K562 (cell line): ENCODE data around the gene CHSY1. TPM values are rescaled to one million over a fixed set of nuclear protein-coding genes. Genes with fewer than 3 reads are reported as not detected.
A peak's percentile ranks its signal among the peaks of the same experiment; 100 is the strongest.

Source experiments
- CAMTA2 ChIP-seq: fragments of 250-450 bp; sonication (Bioruptor Pico); conservative IDR thresholded peaks from 2 replicates; pipeline ENCODE4 v1.5.1; 2022
- GABPB1 ChIP-seq: sonication (generic); formaldehyde crosslinking; IDR thresholded peaks from 2 replicates; pipeline ENCODE4 v1.8.0; 2022; ENCODE audit warnings: mild to moderate bottlenecking, missing genetic modification reagents
- GTF2A2 ChIP-seq: IDR thresholded peaks from 2 replicates; pipeline ENCODE4 v1.6.1; 2016; ENCODE audit warnings: mild to moderate bottlenecking, missing genetic modification characterization, missing compliant biosample characterization
- POLR2A ChIP-seq: fragments of 450-650 bp; conservative IDR thresholded peaks from 2 replicates; pipeline ENCODE4 v1.6.1; 2016
- RBM39 ChIP-seq: fragments of 200-400 bp; formaldehyde crosslinking; optimal IDR thresholded peaks from 2 replicates; pipeline ENCODE3; 2018; ENCODE audit warnings: low read depth, low read length
- SMARCE1 ChIP-seq: fragments of 450-650 bp; IDR thresholded peaks from 2 replicates; pipeline ENCODE4 v1.7.1; 2016; ENCODE audit warnings: mild to moderate bottlenecking
- polyA plus RNA-seq, 8 experiments: library from polyadenylated mRNA; depleted of rRNA in 4 of 8; stranded (reverse) in 5 of 8; unstranded in 3 of 8; fragments of >200 nt; fragmentation: Nextera tagmentation in 2 of 8; fragmentation: Illumina TruSeq in 1 of 8; extraction: Ambion mirVana in 2 of 8; extraction: Trizol in 1 of 8; gene quantifications; 2 replicates each; pipeline versions ENCODE4 v1.2.1 to v1.2.3, GENCODE V29; 2011 to 2014; ENCODE audit warnings: inconsistent platforms in 1 of 8, missing spikeins in 1 of 8
- total RNA-seq, 7 experiments: library from RNA; depleted of rRNA in 6 of 7; stranded (reverse); fragments of >200 nt in 6 of 7; fragmentation: Illumina TruSeq in 2 of 7; extraction: Trizol in 2 of 7; gene quantifications; 2 replicates each; pipeline versions ENCODE4 v1.2.1 to v1.2.3, GENCODE V29; 2011 to 2021; ENCODE audit warnings: low replicate concordance in 1 of 7
- TF ChIP-seq, protein P1 (sequence below), 2 experiments: fragments of 200-800 bp in 1 of 2; sonication (Bioruptor generic) in 1 of 2; sonication (generic) in 1 of 2; formaldehyde crosslinking in 1 of 2; IDR thresholded peaks in 1 of 2; conservative IDR thresholded peaks in 1 of 2; 2 replicates each; pipeline versions ENCODE4 v1.5.0 to v1.6.1; 2016 to 2020; ENCODE audit warnings: missing compliant biosample characterization in 1 of 2, missing genetic modification characterization in 1 of 2, missing genetic modification reagents in 1 of 2
- TF ChIP-seq, protein P2 (sequence below): fragments of 450-650 bp; IDR thresholded peaks from 2 replicates; pipeline ENCODE4 v1.7.0; 2016; ENCODE audit warnings: borderline replicate concordance
- TF ChIP-seq, protein P3 (sequence below): sonication (generic); formaldehyde crosslinking; IDR thresholded peaks from 2 replicates; pipeline ENCODE4 v1.8.0; 2022; ENCODE audit warnings: mild to moderate bottlenecking, missing genetic modification reagents, borderline replicate concordance
- TF ChIP-seq, protein P4 (sequence below): fragments of 250-450 bp; sonication (Bioruptor Pico); IDR thresholded peaks from 2 replicates; pipeline ENCODE4 v1.4.0; 2020; ENCODE audit warnings: mild to moderate bottlenecking, moderate library complexity
- TF ChIP-seq, protein P5 (sequence below): fragments of 450-650 bp; IDR thresholded peaks from 2 replicates; pipeline ENCODE4 v1.6.1; 2016; ENCODE audit warnings: antibody characterized with exemption

CHSY1 gene
- total and polyA plus RNA-seq, 9 of the 15 experiments (the other 6 are each of a cell fraction or from before 2014, with no cell fraction given): 7.0 to 16.4 (median 13.4) TPM

DNA sequence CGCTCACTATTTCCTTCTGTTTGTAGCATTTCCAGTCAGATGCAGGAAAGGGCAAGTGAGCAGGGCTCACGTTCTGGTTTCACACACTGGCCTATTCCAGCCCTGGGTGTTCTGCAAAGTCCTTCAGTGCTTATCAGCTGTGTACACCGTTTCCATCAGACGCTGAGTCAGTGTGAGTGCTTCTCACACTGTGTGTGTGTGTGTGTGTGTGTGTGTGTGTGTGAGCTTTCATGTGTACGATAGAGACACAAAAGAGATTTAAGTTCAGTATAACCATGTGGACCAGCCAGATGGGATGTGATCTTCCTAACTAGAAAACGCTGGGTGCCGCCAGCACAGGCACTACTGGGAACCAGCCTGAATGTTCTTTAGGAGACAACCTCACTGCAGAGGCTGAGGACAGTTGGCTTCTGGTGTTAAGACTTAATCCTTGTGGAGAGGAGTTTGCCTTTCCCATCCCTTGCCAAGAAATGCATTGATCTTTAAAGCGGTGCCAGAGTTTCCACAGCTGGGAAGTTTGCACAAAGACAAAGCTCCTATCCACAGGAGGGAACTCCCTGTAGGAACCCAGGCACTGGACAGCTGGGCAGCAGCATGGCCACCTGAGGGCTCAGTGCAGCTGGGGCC is 3.9 kb upstream of the CHSY1 start (continued):
- TF ChIP-seq, protein P1, sequence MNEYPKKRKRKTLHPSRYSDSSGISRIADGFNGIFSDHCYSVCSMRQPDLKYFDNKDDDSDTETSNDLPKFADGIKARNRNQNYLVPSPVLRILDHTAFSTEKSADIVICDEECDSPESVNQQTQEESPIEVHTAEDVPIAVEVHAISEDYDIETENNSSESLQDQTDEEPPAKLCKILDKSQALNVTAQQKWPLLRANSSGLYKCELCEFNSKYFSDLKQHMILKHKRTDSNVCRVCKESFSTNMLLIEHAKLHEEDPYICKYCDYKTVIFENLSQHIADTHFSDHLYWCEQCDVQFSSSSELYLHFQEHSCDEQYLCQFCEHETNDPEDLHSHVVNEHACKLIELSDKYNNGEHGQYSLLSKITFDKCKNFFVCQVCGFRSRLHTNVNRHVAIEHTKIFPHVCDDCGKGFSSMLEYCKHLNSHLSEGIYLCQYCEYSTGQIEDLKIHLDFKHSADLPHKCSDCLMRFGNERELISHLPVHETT (CRISPR knock-in tag; conservative IDR thresholded peaks at IDR 0.05 in 1 of 2, IDR thresholded peaks at IDR 0.05 in 1 of 2): 0 out of 4 replicates have a peak, but pooled peaks of 1 of the 2 experiments have one; percentile 31
- TF ChIP-seq, protein P2, sequence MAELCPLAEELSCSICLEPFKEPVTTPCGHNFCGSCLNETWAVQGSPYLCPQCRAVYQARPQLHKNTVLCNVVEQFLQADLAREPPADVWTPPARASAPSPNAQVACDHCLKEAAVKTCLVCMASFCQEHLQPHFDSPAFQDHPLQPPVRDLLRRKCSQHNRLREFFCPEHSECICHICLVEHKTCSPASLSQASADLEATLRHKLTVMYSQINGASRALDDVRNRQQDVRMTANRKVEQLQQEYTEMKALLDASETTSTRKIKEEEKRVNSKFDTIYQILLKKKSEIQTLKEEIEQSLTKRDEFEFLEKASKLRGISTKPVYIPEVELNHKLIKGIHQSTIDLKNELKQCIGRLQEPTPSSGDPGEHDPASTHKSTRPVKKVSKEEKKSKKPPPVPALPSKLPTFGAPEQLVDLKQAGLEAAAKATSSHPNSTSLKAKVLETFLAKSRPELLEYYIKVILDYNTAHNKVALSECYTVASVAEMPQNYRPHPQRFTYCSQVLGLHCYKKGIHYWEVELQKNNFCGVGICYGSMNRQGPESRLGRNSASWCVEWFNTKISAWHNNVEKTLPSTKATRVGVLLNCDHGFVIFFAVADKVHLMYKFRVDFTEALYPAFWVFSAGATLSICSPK: no peak
- TF ChIP-seq POLR2A (no peak), GABPB1 (0 out of 2 replicates have a peak, but pooled peaks have one; percentile 49), GTF2A2 (no peak), CAMTA2 (CRISPR knock-in tag) (no peak), SMARCE1 (peak; percentile 99), RBM39 (no peak)
- TF ChIP-seq, protein P3, sequence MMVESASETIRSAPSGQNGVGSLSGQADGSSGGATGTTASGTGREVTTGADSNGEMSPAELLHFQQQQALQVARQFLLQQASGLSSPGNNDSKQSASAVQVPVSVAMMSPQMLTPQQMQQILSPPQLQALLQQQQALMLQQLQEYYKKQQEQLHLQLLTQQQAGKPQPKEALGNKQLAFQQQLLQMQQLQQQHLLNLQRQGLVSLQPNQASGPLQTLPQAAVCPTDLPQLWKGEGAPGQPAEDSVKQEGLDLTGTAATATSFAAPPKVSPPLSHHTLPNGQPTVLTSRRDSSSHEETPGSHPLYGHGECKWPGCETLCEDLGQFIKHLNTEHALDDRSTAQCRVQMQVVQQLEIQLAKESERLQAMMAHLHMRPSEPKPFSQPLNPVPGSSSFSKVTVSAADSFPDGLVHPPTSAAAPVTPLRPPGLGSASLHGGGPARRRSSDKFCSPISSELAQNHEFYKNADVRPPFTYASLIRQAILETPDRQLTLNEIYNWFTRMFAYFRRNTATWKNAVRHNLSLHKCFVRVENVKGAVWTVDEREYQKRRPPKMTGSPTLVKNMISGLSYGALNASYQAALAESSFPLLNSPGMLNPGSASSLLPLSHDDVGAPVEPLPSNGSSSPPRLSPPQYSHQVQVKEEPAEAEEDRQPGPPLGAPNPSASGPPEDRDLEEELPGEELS: peak; percentile 75; the same call in 1 of the 2 replicates
- TF ChIP-seq, protein P4, sequence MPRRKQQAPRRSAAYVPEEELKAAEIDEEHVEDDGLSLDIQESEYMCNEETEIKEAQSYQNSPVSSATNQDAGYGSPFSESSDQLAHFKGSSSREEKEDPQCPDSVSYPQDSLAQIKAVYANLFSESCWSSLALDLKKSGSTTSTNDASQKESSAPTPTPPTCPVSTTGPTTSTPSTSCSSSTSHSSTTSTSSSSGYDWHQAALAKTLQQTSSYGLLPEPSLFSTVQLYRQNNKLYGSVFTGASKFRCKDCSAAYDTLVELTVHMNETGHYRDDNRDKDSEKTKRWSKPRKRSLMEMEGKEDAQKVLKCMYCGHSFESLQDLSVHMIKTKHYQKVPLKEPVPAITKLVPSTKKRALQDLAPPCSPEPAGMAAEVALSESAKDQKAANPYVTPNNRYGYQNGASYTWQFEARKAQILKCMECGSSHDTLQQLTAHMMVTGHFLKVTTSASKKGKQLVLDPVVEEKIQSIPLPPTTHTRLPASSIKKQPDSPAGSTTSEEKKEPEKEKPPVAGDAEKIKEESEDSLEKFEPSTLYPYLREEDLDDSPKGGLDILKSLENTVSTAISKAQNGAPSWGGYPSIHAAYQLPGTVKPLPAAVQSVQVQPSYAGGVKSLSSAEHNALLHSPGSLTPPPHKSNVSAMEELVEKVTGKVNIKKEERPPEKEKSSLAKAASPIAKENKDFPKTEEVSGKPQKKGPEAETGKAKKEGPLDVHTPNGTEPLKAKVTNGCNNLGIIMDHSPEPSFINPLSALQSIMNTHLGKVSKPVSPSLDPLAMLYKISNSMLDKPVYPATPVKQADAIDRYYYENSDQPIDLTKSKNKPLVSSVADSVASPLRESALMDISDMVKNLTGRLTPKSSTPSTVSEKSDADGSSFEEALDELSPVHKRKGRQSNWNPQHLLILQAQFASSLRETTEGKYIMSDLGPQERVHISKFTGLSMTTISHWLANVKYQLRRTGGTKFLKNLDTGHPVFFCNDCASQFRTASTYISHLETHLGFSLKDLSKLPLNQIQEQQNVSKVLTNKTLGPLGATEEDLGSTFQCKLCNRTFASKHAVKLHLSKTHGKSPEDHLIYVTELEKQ (CRISPR knock-in tag): no peak
- TF ChIP-seq, protein P5, sequence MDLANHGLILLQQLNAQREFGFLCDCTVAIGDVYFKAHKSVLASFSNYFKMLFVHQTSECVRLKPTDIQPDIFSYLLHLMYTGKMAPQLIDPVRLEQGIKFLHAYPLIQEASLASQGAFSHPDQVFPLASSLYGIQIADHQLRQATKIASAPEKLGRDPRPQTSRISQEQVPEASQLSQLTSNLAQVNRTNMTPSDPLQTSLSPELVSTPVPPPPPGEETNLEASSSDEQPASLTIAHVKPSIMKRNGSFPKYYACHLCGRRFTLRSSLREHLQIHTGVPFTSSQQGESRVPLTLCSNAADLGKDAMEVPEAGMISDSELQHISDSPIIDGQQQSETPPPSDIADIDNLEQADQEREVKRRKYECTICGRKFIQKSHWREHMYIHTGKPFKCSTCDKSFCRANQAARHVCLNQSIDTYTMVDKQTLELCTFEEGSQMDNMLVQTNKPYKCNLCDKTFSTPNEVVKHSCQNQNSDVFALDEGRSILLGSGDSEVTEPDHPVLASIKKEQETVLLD: peak; percentile 86; the same call in 1 of the 2 replicates
